MM.1S (cell line): Measurements from ENCODE around the gene APLP2.

ENCODE experiments used
- DNase-seq: peaks from one replicate; pipeline ENCODE4 v3.0.0-alpha.2; 2015
- H2AFZ ChIP-seq: fragments of 300-600 bp; sonication (generic); 2 replicates; pipeline ENCODE4 v1.6.0; 2016; ENCODE audit warnings: antibody characterized with exemption, low read length
- H3F3A ChIP-seq: fragments of 300-600 bp; sonication (generic); 2 replicates; pipeline ENCODE4 v1.6.1; 2016; ENCODE audit warnings: mild to moderate bottlenecking, antibody characterized with exemption, low read length, moderate library complexity, mixed read lengths; ENCODE audit not compliant: insufficient read depth
- H3K27ac ChIP-seq: fragments of 300-600 bp; sonication (generic); 2 replicates; pipeline ENCODE4 v1.5.1; 2016; ENCODE audit warnings: mild to moderate bottlenecking, low read length
- H3K27me3 ChIP-seq: fragments of 300-600 bp; sonication (generic); replicated peaks from 2 replicates; pipeline ENCODE4 v1.6.0; 2016; ENCODE audit warnings: low read length; ENCODE audit not compliant: insufficient read depth
- H3K36me3 ChIP-seq: fragments of 300-600 bp; sonication (generic); replicated peaks from 2 replicates; pipeline ENCODE4 v1.6.1; 2016; ENCODE audit warnings: mild to moderate bottlenecking, low read length, mixed read lengths; ENCODE audit not compliant: insufficient read depth
- H3K4me1 ChIP-seq: fragments of 300-600 bp; sonication (generic); 2 replicates; pipeline ENCODE4 v1.6.1; 2016; ENCODE audit warnings: low read length, mixed read lengths
- H3K4me2 ChIP-seq: fragments of 300-600 bp; sonication (generic); 2 replicates; pipeline ENCODE4 v1.6.0; 2016; ENCODE audit warnings: low read depth, low read length
- H3K4me3 ChIP-seq: fragments of 300-600 bp; sonication (generic); 2 replicates; pipeline ENCODE4 v1.5.1; 2016; ENCODE audit warnings: low read length, mixed read lengths
- H3K79me2 ChIP-seq: fragments of 300-600 bp; sonication (generic); 2 replicates; pipeline ENCODE4 v1.6.1; 2016; ENCODE audit warnings: mixed run types, low read length, mixed read lengths
- H3K9ac ChIP-seq: fragments of 300-600 bp; sonication (generic); 2 replicates; pipeline ENCODE4 v1.6.1; 2016; ENCODE audit warnings: low read length, mixed read lengths
- H3K9me2 ChIP-seq: fragments of 300-600 bp; sonication (generic); replicated peaks from 2 replicates; pipeline ENCODE4 v1.6.1; 2016; ENCODE audit warnings: mild to moderate bottlenecking, low read length, mixed read lengths; ENCODE audit not compliant: insufficient read depth
- H3K9me3 ChIP-seq: fragments of 300-600 bp; sonication (generic); replicated peaks from 2 replicates; pipeline ENCODE4 v1.6.1; 2016; ENCODE audit warnings: mild to moderate bottlenecking, low read length, mixed read lengths; ENCODE audit not compliant: insufficient read depth
- H4K20me1 ChIP-seq: fragments of 300-600 bp; sonication (generic); 2 replicates; pipeline ENCODE4 v1.6.1; 2016; ENCODE audit warnings: mild to moderate bottlenecking, low read length, moderate library complexity, mixed read lengths; ENCODE audit not compliant: insufficient read depth
- CTCF ChIP-seq: fragments of 300-600 bp; sonication (generic); IDR thresholded peaks from 2 replicates; pipeline ENCODE4 v1.5.1; 2016; ENCODE audit warnings: antibody characterized with exemption, low read length, mixed read lengths
- EZH2 ChIP-seq: fragments of 300-600 bp; sonication (generic); optimal IDR thresholded peaks from 2 replicates; pipeline ENCODE3; 2017; ENCODE audit warnings: low read depth, mild to moderate bottlenecking, antibody characterized with exemption, low read length, mixed read lengths
- EZH2phosphoT487 ChIP-seq: fragments of 300-600 bp; sonication (generic); IDR thresholded peaks from 2 replicates; pipeline ENCODE4 v1.6.1; 2018; ENCODE audit warnings: antibody characterized with exemption, low read length

Gene APLP2

GRCh38 chr11:130125638-130126037 is 55.9 kb downstream of the APLP2 start:
- no peaks in the 10 kb centered on the region for H3K4me1 ChIP-seq
- H3K9me3 ChIP-seq, result no peaks in the 10 kb centered on the region
- H3K27me3 ChIP-seq, result no peaks in the 10 kb centered on the region
- DNase-seq, result no peak
- H3K9ac ChIP-seq, result no peak overlapping the region
- no peaks in the 10 kb centered on the region for H3K36me3 ChIP-seq
- no peak overlapping the region for H2AFZ ChIP-seq
- no peak for TF ChIP-seq EZH2
- TF ChIP-seq EZH2phosphoT487, result no peak
- no peak for TF ChIP-seq CTCF
- no peaks in the 10 kb centered on the region for H3K79me2 ChIP-seq
- no peak overlapping the region for H3K4me3 ChIP-seq
- no peaks in the 10 kb centered on the region for H3F3A ChIP-seq
- no peaks in the 10 kb centered on the region for H3K9me2 ChIP-seq
- no peaks in the 10 kb centered on the region for H4K20me1 ChIP-seq
- H3K4me2 ChIP-seq, result no peak overlapping the region
- H3K27ac ChIP-seq, result no peak overlapping the region

- H3K4me2 ChIP-seq, result no peak overlapping the region
- no peak overlapping the region for H3K9ac ChIP-seq
- H3K9me2 ChIP-seq, result no peaks in the 10 kb centered on the region
- H2AFZ ChIP-seq, result no peak overlapping the region
- no peak overlapping the region for H3K27ac ChIP-seq
- H4K20me1 ChIP-seq, result no peaks in the 10 kb centered on the region
- H3K36me3 ChIP-seq, result no peaks in the 10 kb centered on the region
- H3K79me2 ChIP-seq, result no peaks in the 10 kb centered on the region
- no peaks in the 10 kb centered on the region for H3K4me1 ChIP-seq
- no peak for DNase-seq
- no peaks in the 10 kb centered on the region for H3K27me3 ChIP-seq
- H3F3A ChIP-seq, result no peaks in the 10 kb centered on the region
- no peak overlapping the region for H3K4me3 ChIP-seq
- TF ChIP-seq CTCF, result no peak
- TF ChIP-seq EZH2phosphoT487, result no peak
- no peak for TF ChIP-seq EZH2
- H3K9me3 ChIP-seq, result no peaks in the 10 kb centered on the region
Measured at GRCh38 chr11:130126516-130126915, 56.8 kb downstream of the APLP2 start.

GRCh38 chr11:130127509-130127908 is 57.8 kb downstream of the APLP2 start:
- H3K27me3 ChIP-seq, result no peaks in the 10 kb centered on the region
- H4K20me1 ChIP-seq, result no peaks in the 10 kb centered on the region
- H3K79me2 ChIP-seq, result no peaks in the 10 kb centered on the region
- no peak overlapping the region for H3K4me2 ChIP-seq
- H3K9ac ChIP-seq, result no peak overlapping the region
- H3K9me2 ChIP-seq, result no peaks in the 10 kb centered on the region
- no peak for TF ChIP-seq CTCF
- H3K9me3 ChIP-seq, result no peaks in the 10 kb centered on the region
- no peak overlapping the region for H3K27ac ChIP-seq
- no peaks in the 10 kb centered on the region for H3F3A ChIP-seq
- no peak for DNase-seq
- H2AFZ ChIP-seq, result no peak overlapping the region
- H3K4me1 ChIP-seq, result no peaks in the 10 kb centered on the region
- H3K36me3 ChIP-seq, result no peaks in the 10 kb centered on the region
- no peak overlapping the region for H3K4me3 ChIP-seq

- H3K4me2 ChIP-seq, result no peak overlapping the region
- no peaks in the 10 kb centered on the region for H3F3A ChIP-seq
- no peaks in the 10 kb centered on the region for H3K36me3 ChIP-seq
- H2AFZ ChIP-seq, result no peak overlapping the region
- no peak overlapping the region for H3K27ac ChIP-seq
- H3K27me3 ChIP-seq, result no peaks in the 10 kb centered on the region
- H3K9me3 ChIP-seq, result no peaks in the 10 kb centered on the region
- no peaks in the 10 kb centered on the region for H4K20me1 ChIP-seq
- no peak for TF ChIP-seq CTCF
- no peak overlapping the region for H3K9ac ChIP-seq
- no peaks in the 10 kb centered on the region for H3K9me2 ChIP-seq
- no peaks in the 10 kb centered on the region for H3K79me2 ChIP-seq
- H3K4me1 ChIP-seq, result no peaks in the 10 kb centered on the region
- DNase-seq, result no peak
- no peak overlapping the region for H3K4me3 ChIP-seq
Measured at GRCh38 chr11:130128626-130129025, 58.9 kb downstream of the APLP2 start.
